ENCODE measurements around the gene ASB18.

ASB18 gene

DNA sequence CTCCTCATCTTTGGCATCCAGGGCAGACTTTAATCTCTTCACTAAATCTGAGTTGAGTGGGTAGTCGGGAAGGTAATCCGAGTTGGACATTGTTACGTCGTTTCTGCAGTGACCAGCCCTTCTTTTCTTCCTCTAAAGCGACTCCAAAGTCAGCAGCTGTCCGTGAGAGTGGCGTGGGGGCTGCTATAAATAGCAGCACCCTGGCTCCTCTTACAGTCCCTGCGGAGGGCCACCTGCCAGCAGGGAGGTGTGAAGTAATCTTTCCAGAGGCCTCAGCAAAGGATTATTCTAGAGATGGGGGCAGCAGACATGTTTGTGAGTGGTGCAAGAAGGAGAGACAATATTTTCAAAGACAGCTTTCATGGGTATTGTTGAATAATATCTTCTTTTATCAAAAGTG is at the start of gene ASB18:
ASB18 (minus strand) TSS at position 151 of the 400 bp plus-strand sequence; CDS start at position 90, 61 bp downstream.
- H3K9me3 Mint-ChIP-seq: peaks cover 16% of the 10 kb centered on the region
- peak within 1 kb of the TSS in 2 of 3 experiments; percentile 10 to 17 for H3K4me3 Mint-ChIP-seq
- H3K4me1 Mint-ChIP-seq: peaks cover 27% of the 10 kb centered on the region
- H3K27ac Mint-ChIP-seq: peak within 1 kb of the TSS in 1 of 3 experiments; percentile 70
- TF ChIP-seq CTCF (IDR thresholded peaks at IDR 0.05; ENCODE audit: unreplicated experiment in 3 of 3): no peak
- H3K27me3 Mint-ChIP-seq (ENCODE audit: low read depth): peaks cover 13% of the 10 kb centered on the region
- H3K36me3 Mint-ChIP-seq (ENCODE audit: low read depth): no peaks in the 10 kb centered on the region

DNA sequence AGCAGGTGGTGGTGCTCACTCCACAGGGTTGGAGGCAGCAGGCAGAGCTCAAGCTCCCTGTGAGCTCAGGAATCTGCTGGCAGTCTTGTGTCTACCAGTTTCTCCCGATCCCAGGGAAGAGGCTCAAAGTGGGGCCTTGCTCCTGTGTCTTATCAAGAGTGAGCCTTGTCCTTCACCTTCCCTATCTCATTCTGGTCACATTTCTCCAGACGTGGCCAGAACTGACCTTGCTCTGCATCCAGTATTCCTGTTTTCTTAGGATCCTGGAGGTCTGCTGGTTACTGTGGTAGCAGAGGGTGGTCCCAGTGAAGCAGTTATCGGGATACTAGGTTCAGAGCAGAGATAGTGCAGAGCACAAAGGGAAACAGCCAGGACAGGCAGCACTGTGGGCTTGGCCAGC is 47.1 kb upstream of the ASB18 start:
- peaks cover 8% of the 10 kb centered on the region for H3K27me3 Mint-ChIP-seq (ENCODE audit: low read depth)
- no peak for TF ChIP-seq CTCF (IDR thresholded peaks at IDR 0.05; ENCODE audit: unreplicated experiment in 3 of 3)
- no peak overlapping the region for H3K27ac Mint-ChIP-seq
- peaks cover 10% of the 10 kb centered on the region for H3K9me3 Mint-ChIP-seq
- H3K36me3 Mint-ChIP-seq (ENCODE audit: low read depth): no peaks in the 10 kb centered on the region
- H3K4me1 Mint-ChIP-seq: no peaks in the 10 kb centered on the region
- H3K4me3 Mint-ChIP-seq: no peak overlapping the region

DNA sequence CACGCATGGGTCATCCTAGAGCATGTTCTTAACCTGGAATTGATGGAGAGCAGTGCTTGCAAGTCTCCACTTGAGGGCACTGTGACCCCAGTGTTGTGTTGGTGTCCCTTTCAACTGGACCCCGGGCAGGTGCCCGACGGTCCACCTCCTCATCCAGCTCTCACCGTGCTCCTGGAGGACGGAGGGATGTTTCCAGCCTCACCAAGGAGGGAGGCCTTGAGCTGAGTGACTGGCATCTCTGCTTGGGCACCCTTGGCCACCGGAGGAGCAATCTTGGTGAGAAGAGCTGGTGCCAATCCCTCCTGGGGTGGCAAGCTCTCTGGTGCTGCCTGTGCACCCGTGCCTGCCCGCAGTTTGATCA is 45.4 kb upstream of the ASB18 start:
- H3K4me1 Mint-ChIP-seq: no peaks in the 10 kb centered on the region
- peak; percentile 58 to 74 (median 60) for TF ChIP-seq CTCF (IDR thresholded peaks at IDR 0.05; ENCODE audit: unreplicated experiment in 3 of 3)
- peaks cover 13% of the 10 kb centered on the region for H3K27me3 Mint-ChIP-seq (ENCODE audit: low read depth)
- no peaks in the 10 kb centered on the region for H3K36me3 Mint-ChIP-seq (ENCODE audit: low read depth)
- no peak overlapping the region for H3K4me3 Mint-ChIP-seq
- no peak overlapping the region for H3K27ac Mint-ChIP-seq
- peaks cover 10% of the 10 kb centered on the region for H3K9me3 Mint-ChIP-seq

DNA sequence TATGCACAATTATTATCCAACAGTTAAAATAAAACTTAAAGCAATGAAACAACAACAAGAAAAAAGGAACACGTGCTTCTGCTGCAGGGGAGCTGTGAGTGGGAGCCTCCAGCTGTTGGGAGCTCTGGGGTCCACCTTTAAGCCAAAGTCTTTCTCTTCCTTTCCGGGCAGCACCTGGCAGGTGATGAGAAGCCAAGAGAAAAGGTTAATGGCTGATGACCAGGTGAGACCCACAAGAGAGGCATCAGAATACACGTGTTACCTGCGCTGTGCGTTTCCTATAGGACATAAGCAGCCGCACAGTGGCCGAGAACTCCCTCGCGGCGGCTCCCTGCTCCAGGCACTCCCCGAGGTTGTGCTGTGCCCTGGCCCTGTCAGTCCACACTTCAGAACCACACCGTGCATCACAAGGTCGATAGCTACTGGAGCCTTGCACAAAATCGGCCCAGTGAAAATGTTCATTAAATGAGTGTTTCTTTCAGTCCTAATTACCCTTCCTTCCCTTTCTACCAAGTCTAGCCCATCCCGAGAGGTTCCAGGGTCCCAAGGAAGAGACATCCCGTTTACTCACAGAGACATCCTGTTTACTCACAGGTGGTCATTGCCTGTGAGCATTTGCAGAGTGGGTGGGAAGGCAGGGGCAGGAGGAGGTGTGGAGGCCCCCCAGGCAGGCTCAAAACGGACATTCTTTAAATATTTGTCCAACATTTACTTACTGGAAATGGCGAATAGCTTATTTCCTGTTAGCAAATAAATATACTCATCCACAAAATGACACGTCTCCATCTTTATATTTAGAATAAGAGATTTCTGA is 44.9 kb upstream of the ASB18 start:
- Mint-ChIP-seq H3K36me3 (ENCODE audit: low read depth) (no peaks in the 10 kb centered on the region), H3K27ac (no peak overlapping the region), H3K27me3 (ENCODE audit: low read depth) (peaks cover 13% of the 10 kb centered on the region), H3K4me1 (no peaks in the 10 kb centered on the region), H3K4me3 (no peak overlapping the region), H3K9me3 (peaks cover 10% of the 10 kb centered on the region)
- no peak for TF ChIP-seq CTCF (IDR thresholded peaks at IDR 0.05; ENCODE audit: unreplicated experiment in 3 of 3)

- no peaks in the 10 kb centered on the region for H3K36me3 Mint-ChIP-seq (ENCODE audit: low read depth)
- peaks cover 13% of the 10 kb centered on the region for H3K27me3 Mint-ChIP-seq (ENCODE audit: low read depth)
- peaks cover 6% of the 10 kb centered on the region for H3K9me3 Mint-ChIP-seq
- no peak for TF ChIP-seq CTCF (IDR thresholded peaks at IDR 0.05; ENCODE audit: unreplicated experiment in 3 of 3)
- no peaks in the 10 kb centered on the region for H3K4me1 Mint-ChIP-seq
- H3K27ac Mint-ChIP-seq: no peak overlapping the region
- H3K4me3 Mint-ChIP-seq: no peak overlapping the region
Measured at GRCh38 chr2:236307641-236308040, 43.4 kb upstream of the ASB18 start.

All from nephron (organoid).